ENCODE data around the gene TRIM44. TPM values are rescaled to one million over a fixed set of nuclear protein-coding genes. Genes with fewer than 3 reads are reported as not detected.
"Not testable (repeated sequence)": the region's sequence is repeated elsewhere in the genome, so short reads cannot be mapped to it uniquely, and the experiment has no call there.

TRIM44 gene
- total and polyA plus RNA-seq, 12 donors, result 5.5 to 89.8 (median 34.1) TPM

GRCh38 chr11:35711924-35712323, 49.3 kb downstream of the TRIM44 start:
- Histone ChIP-seq H3K4me3 (no peak overlapping the region), H3K4me1 (replicated peaks in 1 of 2) (no peaks in the 10 kb centered on the region), H3K27me3 (no peaks in the 10 kb centered on the region), H3K36me3 (replicated peaks in 1 of 2) (no peaks in the 10 kb centered on the region), H3K27ac (no peak overlapping the region), H3K9me3 (replicated peaks in 1 of 3) (no peaks in the 10 kb centered on the region)
- intact Hi-C loops (cut with DNase I), result loop anchor here in 1 of 2 donors (5.0 kb wide), 1 partner anchor 425 kb away; no protein-coding TSS in a partner anchor
- no peak for DNase-seq
- TF ChIP-seq CTCF (IDR thresholded peaks at IDR 0.05) (no peak), POLR2A (IDR thresholded peaks at IDR 0.05) (no peak)

GRCh38 chr11:35712533-35712932, 50.0 kb downstream of the TRIM44 start:
- 72 to 96% (median 92%) methylated on average over 3 of the region's 3 CpGs for WGBS, 4 donors
- no peaks in the 10 kb centered on the region for H3K36me3 ChIP-seq (replicated peaks in 1 of 2)
- DNase-seq, result no peak
- no peaks in the 10 kb centered on the region for H3K4me1 ChIP-seq (replicated peaks in 1 of 2)
- intact Hi-C loops (cut with DNase I), result loop anchor here in 1 of 2 donors (5.0 kb wide), 1 partner anchor 425 kb away; no protein-coding TSS in a partner anchor
- no peak overlapping the region for H3K27ac ChIP-seq
- no peaks in the 10 kb centered on the region for H3K9me3 ChIP-seq (replicated peaks in 1 of 3)
- H3K27me3 ChIP-seq, result no peaks in the 10 kb centered on the region
- no peak overlapping the region for H3K4me3 ChIP-seq
- TF ChIP-seq CTCF (IDR thresholded peaks at IDR 0.05), result no peak
- no peak for TF ChIP-seq POLR2A (IDR thresholded peaks at IDR 0.05)

DNA sequence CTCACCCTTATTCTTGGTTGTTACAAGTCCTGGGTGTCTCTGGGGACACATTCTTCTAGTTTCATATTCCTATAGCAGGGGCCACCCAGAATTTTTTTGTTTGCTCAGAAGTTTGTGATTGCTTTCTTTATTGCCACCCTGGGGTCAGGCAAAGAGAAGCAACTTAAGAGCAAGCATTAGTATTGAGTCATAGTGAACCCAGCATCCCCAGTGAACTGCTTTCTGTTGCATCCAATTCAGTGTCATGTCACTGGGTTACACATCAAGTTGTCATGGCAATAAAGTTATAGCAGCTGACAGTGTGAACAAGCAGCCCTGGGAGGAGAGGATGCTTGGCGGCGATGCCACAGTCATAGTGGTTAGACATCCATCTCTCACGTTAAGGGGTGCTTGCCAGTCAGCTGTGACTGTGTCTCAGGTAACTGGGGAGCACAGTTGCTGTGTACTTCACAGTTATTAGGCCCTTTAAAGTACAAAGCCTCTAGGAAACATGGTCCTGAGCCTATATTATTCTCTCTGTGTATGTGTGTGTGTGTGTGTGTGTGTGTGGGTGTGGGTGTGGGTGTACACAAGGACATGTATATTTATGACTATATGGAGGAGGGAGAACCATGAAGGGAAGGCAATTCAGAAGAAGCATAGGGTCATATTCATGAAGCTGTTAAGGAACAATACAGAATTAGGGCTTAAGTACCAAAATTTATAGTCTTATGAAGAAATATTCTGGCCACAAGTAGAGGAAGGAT, 52.5 kb downstream of the TRIM44 start:
- Histone ChIP-seq H3K27ac (no peak overlapping the region), H3K9me3 (replicated peaks in 1 of 3) (no peaks in the 10 kb centered on the region), H3K4me3 (no peak overlapping the region), H3K4me1 (replicated peaks in 1 of 2) (no peaks in the 10 kb centered on the region), H3K27me3 (no peaks in the 10 kb centered on the region), H3K36me3 (replicated peaks in 1 of 2) (no peaks in the 10 kb centered on the region)
- 92 to 96% (median 96%) methylated on average over 3 of the region's 3 CpGs; no CpG with 5 or more reads in 1 of the 4 donors for WGBS, 4 donors
- intact Hi-C loops (cut with DNase I), result loop anchor here in 1 of 2 donors (5.0 kb wide), 1 partner anchor 422 kb away; no protein-coding TSS in a partner anchor
- DNase-seq, result no peak
- TF ChIP-seq CTCF (IDR thresholded peaks at IDR 0.05), result no peak
- TF ChIP-seq POLR2A (IDR thresholded peaks at IDR 0.05), result no peak

DNA sequence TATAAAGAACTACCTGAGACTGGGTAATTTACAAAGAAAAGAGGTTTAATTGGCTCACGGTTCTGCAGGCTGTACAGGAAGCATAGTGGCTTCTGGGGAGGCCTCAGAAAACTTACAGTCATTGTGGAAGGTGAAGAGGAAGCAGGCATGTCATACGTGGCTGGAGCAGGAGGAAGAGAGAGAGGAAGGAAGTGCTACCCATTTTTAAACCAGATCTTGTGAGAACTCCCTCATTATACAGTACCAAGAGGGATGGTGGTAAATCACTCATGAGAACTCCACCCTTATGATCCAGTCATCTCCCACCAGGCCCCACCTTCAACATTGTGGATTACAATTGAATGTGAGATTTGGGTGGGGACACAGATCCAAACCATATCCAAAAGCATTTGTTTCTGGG, 53.1 kb downstream of the TRIM44 start:
- H3K27ac ChIP-seq; intact Hi-C loops (cut with DNase I); H3K4me3 ChIP-seq; H3K27me3 ChIP-seq; H3K4me1 ChIP-seq (replicated peaks in 1 of 2); H3K9me3 ChIP-seq (replicated peaks in 1 of 3); DNase-seq; H3K36me3 ChIP-seq (replicated peaks in 1 of 2): not testable (repeated sequence)
- WGBS, 4 donors, result 58 to 76% (median 67%) methylated on average over 2 of the region's 2 CpGs

- no peak overlapping the region for H3K4me3 ChIP-seq
- H3K27ac ChIP-seq, result no peak overlapping the region
- no peak for TF ChIP-seq CTCF (IDR thresholded peaks at IDR 0.05)
- TF ChIP-seq POLR2A (IDR thresholded peaks at IDR 0.05), result no peak
- DNase-seq, result no peak
- 96 to 100% (median 99%) methylated on average over 2 of the region's 2 CpGs for WGBS, 4 donors
- no peaks in the 10 kb centered on the region for H3K9me3 ChIP-seq (replicated peaks in 1 of 3)
- H3K4me1 ChIP-seq (replicated peaks in 1 of 2), result peaks cover 6 to 11% of the 10 kb centered on the region in 2 donors
- no peaks in the 10 kb centered on the region for H3K27me3 ChIP-seq
- no peaks in the 10 kb centered on the region for H3K36me3 ChIP-seq (replicated peaks in 1 of 2)
- intact Hi-C loops (cut with DNase I), result no loop called here
These were observed 54.5 kb downstream of the TRIM44 start for GRCh38 chr11:35717043-35717442.
